H9 (cell line): ENCODE measurements around the gene TTLL12. TPM values are rescaled to one million over a fixed set of nuclear protein-coding genes. Genes with fewer than 3 reads are reported as not detected.

ENCODE experiments used
- DNase-seq: peaks from one replicate; pipeline ENCODE4 v3.0.0-alpha.2; 2017
- H2AFZ ChIP-seq: one replicate; pipeline ENCODE4 v1.6.1; 2013; ENCODE audit warnings: mild to moderate bottlenecking, low read length, control low read depth, moderate library complexity
- H2AK5ac ChIP-seq: 2 replicates; pipeline ENCODE4 v1.6.1; 2013; ENCODE audit warnings: low read length, control low read depth, mixed read lengths; ENCODE audit not compliant: insufficient read length
- H2BK120ac ChIP-seq: one replicate; pipeline ENCODE4 v1.6.1; 2013; ENCODE audit warnings: low read depth, mild to moderate bottlenecking, low read length, control low read depth, inconsistent platforms; ENCODE audit not compliant: poor library complexity, severe bottlenecking
- H2BK12ac ChIP-seq: 2 replicates; pipeline ENCODE4 v1.6.1; 2013; ENCODE audit warnings: low read length, control low read depth, mixed read lengths, low read depth; ENCODE audit not compliant: insufficient read length
- H2BK15ac ChIP-seq: 2 replicates; pipeline ENCODE4 v1.6.1; 2013; ENCODE audit warnings: low read depth, low read length, control low read depth
- H2BK20ac ChIP-seq: one replicate; pipeline ENCODE4 v1.6.1; 2013; ENCODE audit warnings: low read depth, mild to moderate bottlenecking, low read length, control low read depth, inconsistent platforms; ENCODE audit not compliant: poor library complexity, severe bottlenecking
- H2BK5ac ChIP-seq: 2 replicates; pipeline ENCODE4 v1.6.1; 2013; ENCODE audit warnings: low read length, control low read depth, mixed read lengths; ENCODE audit not compliant: insufficient read length
- H3K14ac ChIP-seq: 2 replicates; pipeline ENCODE4 v1.6.1; 2013; ENCODE audit warnings: low read length, control low read depth; ENCODE audit not compliant: insufficient read depth
- H3K18ac ChIP-seq: 2 replicates; pipeline ENCODE4 v1.6.1; 2013; ENCODE audit warnings: low read depth, mild to moderate bottlenecking, mixed read lengths, low read length, control low read depth; ENCODE audit not compliant: insufficient read length
- H3K23ac ChIP-seq: 2 replicates; pipeline ENCODE4 v1.6.1; 2013; ENCODE audit warnings: low read length, control low read depth, mixed read lengths, low read depth; ENCODE audit not compliant: insufficient read length
- H3K23me2 ChIP-seq: 2 replicates; pipeline ENCODE4 v1.6.1; 2013; ENCODE audit warnings: low read depth, mild to moderate bottlenecking, mixed read lengths, low read length, control low read depth; ENCODE audit not compliant: insufficient read length, poor library complexity, severe bottlenecking
- H3K27ac ChIP-seq: 2 replicates; pipeline ENCODE4 v1.5.1; 2013; ENCODE audit warnings: low read length, control low read depth, mixed read lengths, low read depth; ENCODE audit not compliant: insufficient read length
- H3K27me3 ChIP-seq: 2 replicates; pipeline ENCODE4 v1.6.1; 2013; ENCODE audit warnings: low read length, control low read depth, inconsistent platforms; ENCODE audit not compliant: insufficient read depth
- H3K4ac ChIP-seq: 2 replicates; pipeline ENCODE4 v1.6.1; 2013; ENCODE audit warnings: low read depth, mild to moderate bottlenecking, control low read depth, inconsistent platforms, low read length, moderate library complexity
- H3K4me1 ChIP-seq: 2 replicates; pipeline ENCODE4 v1.6.1; 2013; ENCODE audit warnings: low read length, control low read depth, inconsistent platforms; ENCODE audit not compliant: insufficient read depth
- H3K4me2 ChIP-seq: 2 replicates; pipeline ENCODE4 v1.6.1; 2013; ENCODE audit warnings: low read length, control low read depth, mixed read lengths; ENCODE audit not compliant: insufficient read length, insufficient read depth
- H3K56ac ChIP-seq: 2 replicates; pipeline ENCODE4 v1.6.1; 2013; ENCODE audit warnings: low read depth, mild to moderate bottlenecking, mixed read lengths, low read length, control low read depth; ENCODE audit not compliant: insufficient read length
- H3K79me1 ChIP-seq: 2 replicates; pipeline ENCODE4 v1.6.1; 2013; ENCODE audit warnings: low read depth, mild to moderate bottlenecking, moderate library complexity, low read length, control low read depth, inconsistent platforms; ENCODE audit not compliant: insufficient read depth, poor library complexity, severe bottlenecking
- H3K79me2 ChIP-seq: 2 replicates; pipeline ENCODE4 v1.6.1; 2013; ENCODE audit warnings: low read length, control low read depth, inconsistent platforms; ENCODE audit not compliant: insufficient read depth
- H3K9ac ChIP-seq: 2 replicates; pipeline ENCODE4 v1.6.1; 2013; ENCODE audit warnings: low read length, control low read depth, mixed read lengths; ENCODE audit not compliant: insufficient read length; ENCODE audit errors: extremely low read depth
- H3K9me3 ChIP-seq: one replicate; pipeline ENCODE4 v1.6.1; 2013; ENCODE audit warnings: low read depth, low read length, inconsistent platforms; ENCODE audit not compliant: control insufficient read depth
- H3T11ph ChIP-seq: one replicate; pipeline ENCODE4 v1.6.1; 2013; ENCODE audit warnings: mild to moderate bottlenecking, low read length, control low read depth, inconsistent platforms
- H4K20me1 ChIP-seq: one replicate; pipeline ENCODE4 v1.6.1; 2013; ENCODE audit not compliant: control insufficient read depth, insufficient read length, insufficient read depth
- H4K5ac ChIP-seq: 2 replicates; pipeline ENCODE4 v1.6.1; 2013; ENCODE audit warnings: low read depth, mild to moderate bottlenecking, mixed read lengths, low read length, control low read depth; ENCODE audit not compliant: insufficient read length
- H4K8ac ChIP-seq: replicated peaks from 2 replicates; pipeline ENCODE4 v1.6.1; 2013; ENCODE audit warnings: low read length, control low read depth, mixed read lengths, low read depth; ENCODE audit not compliant: insufficient read length
- H4K91ac ChIP-seq: 2 replicates; pipeline ENCODE4 v1.6.1; 2013; ENCODE audit warnings: low read depth, mild to moderate bottlenecking, moderate library complexity, mixed read lengths, low read length, control low read depth; ENCODE audit not compliant: insufficient read length
- H3K27ac Mint-ChIP-seq, 3 experiments: 2 replicates in 2 of 3; 3 replicates in 1 of 3; pipeline ENCODE4 v1.8.0; 2020 to 2021; ENCODE audit warnings: mixed read lengths in 3 of 3, mild to moderate bottlenecking in 1 of 3, moderate library complexity in 1 of 3
- H3K27me3 Mint-ChIP-seq: 2 replicates; pipeline ENCODE4 v1.8.0; 2021; ENCODE audit warnings: low read depth, mild to moderate bottlenecking, moderate library complexity, mixed read lengths
- H3K36me3 Mint-ChIP-seq, 3 experiments: 2 replicates in 2 of 3; 3 replicates in 1 of 3; pipeline ENCODE4 v1.8.0; 2020 to 2021; ENCODE audit warnings: low read depth in 3 of 3, mixed read lengths in 3 of 3; ENCODE audit not compliant: insufficient read depth in 1 of 3
- H3K4me1 Mint-ChIP-seq, 2 experiments: 2 replicates each; pipeline ENCODE4 v1.8.0; 2020; ENCODE audit warnings: mixed read lengths in 2 of 2
- H3K4me3 Mint-ChIP-seq, 2 experiments: 2 replicates in 1 of 2; 3 replicates in 1 of 2; pipeline ENCODE4 v1.8.0; 2020 to 2021; ENCODE audit warnings: mild to moderate bottlenecking in 2 of 2, mixed read lengths in 2 of 2, moderate library complexity in 1 of 2
- H3K9me3 Mint-ChIP-seq, 2 experiments: 2 replicates in 1 of 2; 3 replicates in 1 of 2; pipeline ENCODE4 v1.8.0; 2020; ENCODE audit warnings: mild to moderate bottlenecking in 2 of 2, mixed read lengths in 2 of 2, moderate library complexity in 1 of 2
- CTCF ChIP-seq: fragments of 200-600 bp; sonication (generic); conservative IDR thresholded peaks from 3 replicates; pipeline ENCODE4 v1.8.0; 2021; ENCODE audit warnings: antibody characterized with exemption, mild to moderate bottlenecking
- WGBS: extraction: QIAGEN DNeasy Blood & Tissue Kit; methylation state at CpG from one replicate; pipeline ENCODE4 v1.1.7; 2013; ENCODE audit warnings: missing lambda C conversion rate, low lambda C conversion rate, mixed read lengths; ENCODE audit not compliant: insufficient read length; ENCODE audit errors: extremely low coverage; 5-methylcytosine and 5-hydroxymethylcytosine counted together
- total RNA-seq: library from RNA; stranded (reverse); gene quantifications from 2 replicates; pipeline ENCODE4 v1.2.1, GENCODE V29; 2021

The TTLL12 gene
- total RNA-seq, 1 experiment from 2014 or later: 89.6 TPM

- H3K27ac ChIP-seq: no peak overlapping the region
- no peak overlapping the region for H3K9ac ChIP-seq
- no peak overlapping the region for H3K23ac ChIP-seq
- no peak overlapping the region for H2BK15ac ChIP-seq
- H3K14ac ChIP-seq: no peak overlapping the region
- H3K9me3 ChIP-seq: no peaks in the 10 kb centered on the region
- no peak overlapping the region for H3T11ph ChIP-seq
- H3K4me2 ChIP-seq: no peak overlapping the region
- no peaks in the 10 kb centered on the region for H3K27me3 ChIP-seq
- H4K8ac ChIP-seq: no peak overlapping the region
- no peak overlapping the region for H2BK12ac ChIP-seq
- H4K91ac ChIP-seq: no peak overlapping the region
- no peaks in the 10 kb centered on the region for H3K23me2 ChIP-seq
- no peaks in the 10 kb centered on the region for H3K4me1 ChIP-seq
- WGBS: no CpG with 5 or more reads among the region's 9 CpGs
- H2BK120ac ChIP-seq: no peak overlapping the region
- Mint-ChIP-seq H3K4me1 (peaks cover 9 to 12% of the 10 kb centered on the region in 2 experiments), H3K4me3 (no peak overlapping the region), H3K36me3 (peaks cover 15 to 61% (median 55%) of the 10 kb centered on the region in 3 experiments; a peak in 6 of 7 replicates), H3K27me3 (no peaks in the 10 kb centered on the region), H3K9me3 (no peaks in the 10 kb centered on the region), H3K27ac (peak overlapping the region in 2 of 3 experiments; percentile 11 to 81; a peak in 3 of 7 replicates)
- no peak overlapping the region for H4K5ac ChIP-seq
- H2BK20ac ChIP-seq: no peak overlapping the region
- H3K56ac ChIP-seq: no peak overlapping the region
- H4K20me1 ChIP-seq: no peaks in the 10 kb centered on the region
- TF ChIP-seq CTCF: no peak
- no peak overlapping the region for H2AK5ac ChIP-seq
- no peaks in the 10 kb centered on the region for H3K79me2 ChIP-seq
- no peak overlapping the region for H2BK5ac ChIP-seq
- H2AFZ ChIP-seq: no peak overlapping the region
- H3K79me1 ChIP-seq: no peaks in the 10 kb centered on the region
- DNase-seq: no peak
- H3K18ac ChIP-seq: no peak overlapping the region
- H3K4ac ChIP-seq: no peak overlapping the region
Observed at GRCh38 chr22:43133401-43133800, 53.5 kb downstream of the TTLL12 start.
